GM19035 (cell line): ENCODE measurements around the gene PHF14.
"Not testable (repeated sequence)": the region's sequence is repeated elsewhere in the genome, so short reads cannot be mapped to it uniquely, and the experiment has no call there.

ENCODE experiments used
- ATAC-seq: cut with Tn5 transposase; IDR thresholded peaks from one replicate; pipeline ENCODE4 v1.9.1; 2021; ENCODE audit not compliant: unreplicated experiment

The PHF14 gene

DNA sequence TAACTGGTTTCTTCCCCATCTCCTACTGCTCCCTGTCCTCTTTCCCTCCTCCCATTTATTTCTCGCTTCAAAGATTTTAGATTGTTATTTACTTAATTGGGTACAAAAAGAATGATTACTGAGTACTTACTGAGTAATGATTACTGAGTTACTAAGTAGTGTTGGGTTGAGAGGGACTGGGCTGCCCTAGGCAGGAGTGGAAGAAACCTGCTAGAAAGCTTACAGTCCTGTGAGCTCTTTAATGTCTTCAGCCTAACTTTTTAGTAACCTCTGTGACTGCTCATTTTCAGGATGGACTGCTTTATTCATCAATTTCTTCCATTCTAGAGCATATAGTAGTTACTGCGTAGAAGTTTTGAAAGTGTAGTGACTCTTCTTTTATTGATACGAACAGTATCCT is 7.6 kb downstream of the PHF14 start:
- ATAC-seq = no peak

DNA sequence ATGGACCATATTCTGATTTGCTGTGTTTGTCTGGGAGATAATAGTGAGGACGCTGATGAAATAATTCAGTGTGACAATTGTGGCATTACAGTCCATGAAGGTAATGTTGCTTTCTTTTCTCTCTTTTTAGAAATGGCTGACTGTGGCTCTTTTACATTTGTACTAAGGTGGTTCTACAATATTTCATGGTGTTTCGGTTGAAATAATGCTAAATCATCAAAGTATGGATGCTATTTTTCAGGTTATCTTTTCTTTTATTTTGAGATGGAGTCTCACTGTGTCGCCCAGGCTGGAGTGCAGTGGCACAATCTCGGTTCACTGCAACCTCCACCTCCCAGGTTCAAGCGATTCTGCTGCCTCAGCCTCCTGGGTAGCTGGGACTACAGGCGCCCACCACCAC is 17.1 kb downstream of the PHF14 start:
- not testable (repeated sequence) for ATAC-seq

GRCh38 chr7:10995482-10996166 is 22.0 kb downstream of the PHF14 start:
- not testable (repeated sequence) for ATAC-seq

- ATAC-seq = no peak
Observed at GRCh38 chr7:10998996-10999757, 25.5 kb downstream of the PHF14 start.

- no peak for ATAC-seq
Observed at GRCh38 chr7:11005202-11005601, 31.5 kb downstream of the PHF14 start.

GRCh38 chr7:11006291-11006690 is 32.6 kb downstream of the PHF14 start:
- no peak for ATAC-seq

GRCh38 chr7:11009631-11010030 is 36.0 kb downstream of the PHF14 start:
- no peak for ATAC-seq

DNA sequence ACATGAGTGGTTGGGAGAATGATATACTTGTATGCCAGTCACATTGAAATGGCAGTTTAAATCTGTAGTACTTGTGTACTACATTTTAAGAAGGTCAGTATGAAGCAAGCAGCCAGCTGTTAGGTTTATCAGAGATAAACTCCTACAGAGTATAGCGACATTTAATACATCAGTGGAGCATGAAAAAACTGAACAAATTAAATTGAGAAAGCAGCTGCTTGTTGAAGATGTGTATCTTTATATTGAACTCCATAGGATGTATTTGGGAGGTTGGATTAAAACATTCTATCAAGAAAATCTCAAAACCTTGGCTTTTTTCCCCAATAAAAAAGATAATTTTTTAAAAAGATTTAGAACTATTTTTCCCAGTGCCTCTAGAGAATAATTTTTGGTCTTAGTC is 47.8 kb downstream of the PHF14 start:
- no peak for ATAC-seq

GRCh38 chr7:11026452-11027359 is 53.0 kb downstream of the PHF14 start:
- no peak for ATAC-seq

GRCh38 chr7:11035661-11036060 is 62.0 kb downstream of the PHF14 start:
- no peak for ATAC-seq

GRCh38 chr7:11039974-11040373 is 66.3 kb downstream of the PHF14 start:
- ATAC-seq = no peak

GRCh38 chr7:11054033-11054432 is 80.4 kb downstream of the PHF14 start:
- no peak for ATAC-seq

DNA sequence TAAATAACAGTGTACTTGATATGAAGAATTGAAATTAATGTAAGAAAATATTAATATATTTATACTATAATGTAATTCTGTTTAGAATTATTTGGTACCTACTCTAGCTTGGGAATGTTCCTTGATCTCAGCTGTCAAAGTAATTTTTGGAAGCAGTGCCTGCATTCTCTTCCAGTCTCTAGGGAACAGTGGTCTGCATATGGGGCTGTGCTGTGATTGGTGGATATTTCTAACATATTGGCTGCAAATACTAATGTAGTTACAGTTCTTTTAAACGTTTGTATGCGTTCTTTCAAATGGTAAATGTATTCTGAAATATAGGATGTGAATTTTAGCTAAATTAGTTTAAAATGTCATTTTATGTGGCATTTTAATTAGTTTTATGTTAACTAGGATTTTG is 87.2 kb downstream of the PHF14 start:
- ATAC-seq = no peak

DNA sequence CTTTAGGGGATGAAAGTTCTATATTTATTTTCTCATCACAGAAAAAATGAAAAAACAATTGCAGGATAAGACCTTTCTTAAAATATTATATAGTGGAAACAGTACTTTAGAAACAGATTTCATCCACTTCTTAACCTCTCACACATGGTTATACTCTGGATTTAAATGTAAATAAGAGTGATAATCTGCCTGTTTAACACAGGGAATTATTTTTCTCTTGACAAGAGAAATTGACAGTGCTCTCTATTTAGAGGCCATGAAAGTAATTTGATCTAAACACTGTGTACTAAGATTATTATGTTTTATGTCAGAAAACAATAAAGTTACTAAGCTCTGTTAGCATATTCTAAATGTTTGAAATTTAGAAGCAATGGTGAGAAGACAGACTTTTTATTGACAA is 88.4 kb downstream of the PHF14 start:
- ATAC-seq = no peak

DNA sequence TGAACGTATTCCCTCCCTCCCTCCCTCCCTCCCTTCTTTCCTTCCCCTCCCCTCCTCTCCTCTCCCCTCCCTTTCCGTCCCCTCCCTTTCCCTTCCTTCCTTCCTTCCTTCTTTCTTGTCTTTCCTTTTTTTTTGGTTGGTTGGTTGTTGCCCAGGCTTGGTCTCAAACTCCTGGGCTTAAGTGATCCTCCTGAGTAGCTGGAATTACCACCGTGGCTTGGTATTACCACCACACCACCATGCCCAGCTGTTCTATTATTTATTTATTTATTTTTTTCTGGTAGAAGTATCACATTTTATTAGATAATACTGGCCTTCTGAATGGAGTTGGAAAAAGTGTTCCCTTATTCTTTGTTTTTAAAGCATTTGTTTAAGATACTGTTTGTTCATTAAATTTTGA is 95.9 kb downstream of the PHF14 start:
- no peak for ATAC-seq

- no peak for ATAC-seq
Observed at GRCh38 chr7:11077816-11078215, 104.1 kb downstream of the PHF14 start.

GRCh38 chr7:11078247-11078834 is 104.7 kb downstream of the PHF14 start:
- ATAC-seq = no peak

- ATAC-seq = no peak
Observed at GRCh38 chr7:11079907-11080306, 106.2 kb downstream of the PHF14 start.

- ATAC-seq = no peak
Observed at GRCh38 chr7:11082121-11082520, 108.4 kb downstream of the PHF14 start.

DNA sequence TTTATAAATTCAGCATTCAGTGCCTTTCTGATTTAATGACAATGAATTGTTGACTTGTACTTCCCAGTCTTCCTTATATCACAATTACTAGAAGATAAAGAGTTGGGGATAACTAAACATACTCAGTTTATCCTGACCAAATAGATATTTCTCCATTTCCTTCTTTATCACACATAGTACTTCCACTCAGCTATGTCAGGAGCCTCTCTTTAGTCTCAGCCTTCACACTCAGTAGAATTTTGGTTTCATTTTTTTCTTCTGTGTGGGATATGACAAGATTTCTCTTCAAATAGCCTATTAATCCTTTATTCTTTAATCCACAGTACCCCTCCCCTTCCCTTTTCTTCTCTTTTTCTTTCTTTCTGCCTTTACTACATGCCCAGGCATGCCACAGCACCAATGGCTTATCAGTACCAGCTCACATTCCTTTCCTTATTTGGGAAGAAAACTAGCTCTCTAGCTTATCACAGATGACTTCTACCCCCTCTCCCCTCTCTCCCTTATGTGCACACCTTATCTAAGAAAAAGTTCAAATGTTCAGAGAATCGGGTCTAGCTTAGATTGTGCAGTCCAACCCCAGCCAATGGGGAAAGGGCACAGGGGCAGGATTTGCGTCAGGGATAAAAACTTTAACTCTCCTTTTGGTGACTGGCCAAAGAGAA is 109.0 kb downstream of the PHF14 start:
- ATAC-seq = no peak

DNA sequence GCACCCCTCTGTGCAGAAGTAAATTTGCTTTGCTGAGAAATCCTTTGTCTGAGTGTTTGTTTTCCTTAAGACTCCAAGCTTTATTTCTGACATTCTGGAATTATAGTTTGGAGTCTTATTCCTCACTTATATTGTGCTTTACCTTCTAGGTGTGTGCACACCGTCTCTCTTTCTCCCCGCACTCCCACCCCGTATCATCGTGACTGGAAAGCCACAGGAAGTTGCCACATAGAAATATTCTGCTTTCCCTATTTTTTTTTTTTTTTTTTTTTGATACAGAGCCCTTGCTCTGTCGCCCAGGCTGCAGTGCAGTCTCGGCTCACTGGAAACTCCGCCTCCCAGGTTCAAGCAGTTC is 109.5 kb downstream of the PHF14 start:
- ATAC-seq = no peak
